GF-D8 (cell line): ENCODE results near the gene CFAP58.

Experiments
- DNase-seq: peaks from one replicate; lab custom pipeline; 2025; lab: John Stamatoyannopoulos, UW

Gene CFAP58

GRCh38 chr10:104485632-104486031 is 132.0 kb downstream of the CFAP58 start:
- DNase-seq = no peak

DNA sequence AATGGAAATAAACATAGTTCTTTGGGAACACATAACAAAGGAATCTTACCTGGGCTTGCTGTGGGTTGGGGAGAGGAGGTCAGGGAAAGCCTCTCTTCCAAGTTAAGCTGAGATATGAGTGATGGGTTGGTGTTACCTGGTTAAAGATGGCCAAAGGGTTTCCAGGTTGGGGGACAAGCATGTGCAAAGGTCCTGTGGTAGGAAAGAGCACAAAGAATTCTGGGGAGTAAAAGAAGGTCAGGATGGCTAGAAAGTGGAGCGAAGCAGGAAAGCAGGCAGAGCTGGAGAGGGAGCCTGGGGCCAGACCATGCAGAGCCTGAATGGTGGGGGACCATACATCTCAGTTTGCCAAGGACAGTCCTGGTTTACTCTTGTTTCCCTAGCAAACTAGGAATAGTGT is 133.2 kb downstream of the CFAP58 start:
- no peak for DNase-seq

DNA sequence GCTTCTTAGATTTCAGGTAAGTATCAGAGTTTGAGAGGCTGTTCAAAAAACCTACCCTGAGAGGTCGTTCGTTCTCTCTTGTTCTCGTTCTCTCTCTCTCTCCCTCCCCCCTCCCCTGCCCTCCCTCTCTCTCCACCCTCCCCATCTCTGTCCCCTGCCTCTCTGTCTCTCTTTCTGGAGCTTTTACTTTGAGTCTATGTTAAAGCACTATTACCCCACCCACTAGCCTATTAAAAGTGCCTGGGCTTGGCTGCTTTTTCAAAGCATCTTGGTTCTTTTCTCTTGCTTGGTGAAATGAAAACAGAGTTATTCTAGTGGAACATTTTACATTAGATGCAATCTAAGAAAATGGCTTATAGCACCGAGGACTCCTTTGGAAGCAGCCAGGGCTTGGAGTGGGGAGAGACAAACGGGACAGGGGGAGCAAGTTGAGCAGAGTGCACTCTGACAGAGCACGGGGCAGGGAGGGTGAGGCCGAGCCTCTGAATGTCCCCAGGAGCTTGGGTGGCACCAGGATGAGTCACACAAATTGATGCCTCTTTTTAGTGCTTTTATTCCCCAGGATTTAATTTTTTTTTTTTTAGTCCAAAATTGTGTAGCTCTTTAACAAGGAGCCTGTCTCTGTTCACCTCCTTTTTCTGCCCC is 134.3 kb downstream of the CFAP58 start:
- DNase-seq = no peak

- DNase-seq = no peak
Measured at GRCh38 chr10:104488439-104488832, 134.8 kb downstream of the CFAP58 start.

DNA sequence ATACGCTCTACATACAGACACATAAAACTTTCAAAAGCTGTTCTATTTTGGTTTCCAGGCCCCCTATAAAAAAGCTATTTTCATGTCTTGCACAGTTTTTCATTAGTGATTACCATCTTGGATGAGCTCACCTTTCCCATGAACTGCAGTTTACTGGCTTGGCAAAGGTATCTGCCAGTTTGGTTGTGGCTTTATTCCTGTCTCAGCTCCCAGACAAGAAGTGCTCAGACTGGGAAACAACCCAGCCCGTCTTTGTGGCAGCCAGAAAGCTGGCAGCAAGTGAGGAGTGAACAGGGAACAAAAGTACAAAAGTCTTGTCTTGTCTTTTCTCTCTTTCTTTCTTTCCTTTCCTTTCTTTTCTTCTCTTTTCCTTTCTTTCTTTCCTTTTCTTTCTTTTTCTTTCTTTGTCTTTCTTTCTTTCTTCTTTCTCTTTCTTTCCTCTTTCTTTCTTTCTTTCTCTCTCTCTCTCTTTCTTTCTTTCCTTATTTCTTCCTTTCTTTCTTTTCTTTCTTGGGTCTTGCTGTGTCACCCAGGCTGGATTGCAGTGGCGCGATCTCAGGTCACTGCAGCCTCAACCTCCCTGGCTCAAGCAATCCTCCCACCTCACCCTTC is 138.8 kb downstream of the CFAP58 start:
- no peak for DNase-seq

DNA sequence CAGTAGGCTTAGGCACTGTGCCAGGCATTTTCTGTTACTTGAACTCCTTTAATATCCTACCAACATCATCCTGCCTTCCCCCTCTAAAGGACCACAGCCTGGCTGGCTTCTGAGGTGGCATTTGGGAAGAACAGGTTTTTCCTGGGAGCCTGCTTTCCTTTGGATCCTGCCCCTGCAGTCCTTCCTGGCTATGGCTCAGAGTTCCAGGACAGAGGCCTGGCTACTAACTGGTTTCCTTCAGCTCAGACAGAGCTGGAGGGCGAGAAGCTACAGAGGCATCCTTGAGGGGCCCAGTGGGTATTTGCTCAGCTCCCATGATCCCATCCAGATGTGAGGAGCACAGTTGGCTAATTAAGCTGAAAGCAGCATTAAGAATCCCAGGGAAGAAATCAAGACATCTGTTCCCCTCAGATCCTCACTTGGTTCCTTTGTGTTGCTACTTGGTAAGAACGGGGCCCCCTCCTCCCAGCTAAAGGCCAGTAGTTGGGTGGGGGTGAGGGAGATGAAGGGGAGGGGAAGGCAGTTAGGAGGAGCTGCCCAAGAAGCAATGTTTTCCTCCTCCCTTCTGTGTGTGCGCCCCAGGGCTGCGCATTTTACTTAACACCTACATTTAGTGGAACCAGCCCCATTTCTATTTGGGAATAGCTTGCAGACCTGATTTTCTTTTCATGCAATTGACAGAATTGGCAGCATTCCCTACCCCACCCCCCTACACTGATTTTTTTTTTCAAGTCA is 144.9 kb downstream of the CFAP58 start:
- DNase-seq = no peak

- DNase-seq = no peak
Measured at GRCh38 chr10:104501449-104501848, 147.8 kb downstream of the CFAP58 start.

GRCh38 chr10:104501864-104502579 is 148.4 kb downstream of the CFAP58 start:
- no peak for DNase-seq

- DNase-seq = no peak
Measured at GRCh38 chr10:104502907-104503306, 149.3 kb downstream of the CFAP58 start.
